ENCODE data around the gene MAP2.
"Not testable (repeated sequence)": the region's sequence is repeated elsewhere in the genome, so short reads cannot be mapped to it uniquely, and the experiment has no call there.

MAP2 gene

GRCh38 chr2:209596262-209596661 lies 172.4 kb downstream of the MAP2 start:
- Histone ChIP-seq H3K14ac (ENCODE audit: low read length in 2 of 2) (no peak overlapping the region), H4K8ac (ENCODE audit: low read length) (no peak overlapping the region), H3K9ac (ENCODE audit: low read length) (no peak overlapping the region), H2BK5ac (ENCODE audit: low read depth, low read length, poor library complexity, severe bottlenecking) (no peak overlapping the region), H3K23ac (ENCODE audit: low read length in 2 of 2) (no peak overlapping the region), H3K4me3 (ENCODE audit: insufficient read depth in 1 of 2, low read depth in 1 of 2, low read length in 2 of 2) (no peak overlapping the region), H2AK5ac (ENCODE audit: low read length, severe bottlenecking) (no peak overlapping the region), H4K91ac (ENCODE audit: low read length) (no peak overlapping the region), H3K9me3 (ENCODE audit: control insufficient read depth, low read length) (no peaks in the 10 kb centered on the region), H3K4me1 (ENCODE audit: control insufficient read depth, insufficient read depth, low read depth, low read length) (no peaks in the 10 kb centered on the region), H3K4me2 (ENCODE audit: low read length, poor library complexity, severe bottlenecking) (no peak overlapping the region), H3K18ac (ENCODE audit: low read depth in 1 of 2, low read length in 2 of 2) (no peak overlapping the region), H2BK120ac (ENCODE audit: low read depth, low read length) (no peak overlapping the region), H3K4ac (ENCODE audit: low read depth in 1 of 2, low read length in 2 of 2) (no peak overlapping the region), H3K36me3 (ENCODE audit: control insufficient read depth in 1 of 2, insufficient read depth in 2 of 2, low read depth in 1 of 2, low read length in 2 of 2) (no peaks in the 10 kb centered on the region), H2BK15ac (ENCODE audit: low read depth, poor library complexity, severe bottlenecking) (no peak overlapping the region), H3K79me1 (replicated peaks; ENCODE audit: low read length, poor library complexity, severe bottlenecking) (no peaks in the 10 kb centered on the region), H2BK12ac (ENCODE audit: low read length in 2 of 2) (no peak overlapping the region), H2AFZ (ENCODE audit: low read depth, low read length) (no peak overlapping the region), H3K27ac (ENCODE audit: low read length, poor library complexity, severe bottlenecking) (no peak overlapping the region), H3K27me3 (ENCODE audit: control insufficient read depth in 1 of 2, insufficient read depth in 1 of 2, low read length in 2 of 2) (no peaks in the 10 kb centered on the region)
- DNase-seq = no peak
- 87% methylated on average over 3 of the region's 4 CpGs for WGBS

- H3K27me3 ChIP-seq (ENCODE audit: control insufficient read depth in 1 of 2, insufficient read depth in 1 of 2, low read length in 2 of 2); H3K4me2 ChIP-seq (ENCODE audit: low read length, poor library complexity, severe bottlenecking); H2BK120ac ChIP-seq (ENCODE audit: low read depth, low read length); H3K27ac ChIP-seq (ENCODE audit: low read length, poor library complexity, severe bottlenecking); H3K36me3 ChIP-seq (ENCODE audit: control insufficient read depth in 1 of 2, insufficient read depth in 2 of 2, low read depth in 1 of 2, low read length in 2 of 2); H4K8ac ChIP-seq (ENCODE audit: low read length); H3K23ac ChIP-seq (ENCODE audit: low read length in 2 of 2); DNase-seq; H2BK5ac ChIP-seq (ENCODE audit: low read depth, low read length, poor library complexity, severe bottlenecking); H3K4me3 ChIP-seq (ENCODE audit: insufficient read depth in 1 of 2, low read depth in 1 of 2, low read length in 2 of 2); H4K91ac ChIP-seq (ENCODE audit: low read length); H3K14ac ChIP-seq (ENCODE audit: low read length in 2 of 2); H3K79me1 ChIP-seq (replicated peaks; ENCODE audit: low read length, poor library complexity, severe bottlenecking); H2AFZ ChIP-seq (ENCODE audit: low read depth, low read length); H3K9me3 ChIP-seq (ENCODE audit: control insufficient read depth, low read length); H3K18ac ChIP-seq (ENCODE audit: low read depth in 1 of 2, low read length in 2 of 2); H3K4ac ChIP-seq (ENCODE audit: low read depth in 1 of 2, low read length in 2 of 2); H2BK15ac ChIP-seq (ENCODE audit: low read depth, poor library complexity, severe bottlenecking); H3K4me1 ChIP-seq (ENCODE audit: control insufficient read depth, insufficient read depth, low read depth, low read length); H3K9ac ChIP-seq (ENCODE audit: low read length); H2AK5ac ChIP-seq (ENCODE audit: low read length, severe bottlenecking); H2BK12ac ChIP-seq (ENCODE audit: low read length in 2 of 2): not testable (repeated sequence)
- WGBS = 94% methylated on average over 2 of the region's 6 CpGs
Observed at GRCh38 chr2:209598227-209598626, 174.4 kb downstream of the MAP2 start.

GRCh38 chr2:209600341-209601171 lies 176.7 kb downstream of the MAP2 start:
- Histone ChIP-seq H3K36me3 (ENCODE audit: control insufficient read depth in 1 of 2, insufficient read depth in 2 of 2, low read depth in 1 of 2, low read length in 2 of 2) (no peaks in the 10 kb centered on the region), H3K27me3 (ENCODE audit: control insufficient read depth in 1 of 2, insufficient read depth in 1 of 2, low read length in 2 of 2) (no peaks in the 10 kb centered on the region), H3K18ac (ENCODE audit: low read depth in 1 of 2, low read length in 2 of 2) (no peak overlapping the region), H3K4ac (ENCODE audit: low read depth in 1 of 2, low read length in 2 of 2) (no peak overlapping the region), H3K9me3 (ENCODE audit: control insufficient read depth, low read length) (no peaks in the 10 kb centered on the region), H3K9ac (ENCODE audit: low read length) (no peak overlapping the region), H2AFZ (ENCODE audit: low read depth, low read length) (no peak overlapping the region), H3K14ac (ENCODE audit: low read length in 2 of 2) (no peak overlapping the region), H2BK120ac (ENCODE audit: low read depth, low read length) (no peak overlapping the region), H4K91ac (ENCODE audit: low read length) (no peak overlapping the region), H3K79me1 (replicated peaks; ENCODE audit: low read length, poor library complexity, severe bottlenecking) (no peaks in the 10 kb centered on the region), H4K8ac (ENCODE audit: low read length) (no peak overlapping the region), H3K27ac (ENCODE audit: low read length, poor library complexity, severe bottlenecking) (no peak overlapping the region), H3K4me1 (ENCODE audit: control insufficient read depth, insufficient read depth, low read depth, low read length) (no peaks in the 10 kb centered on the region), H3K4me3 (ENCODE audit: insufficient read depth in 1 of 2, low read depth in 1 of 2, low read length in 2 of 2) (no peak overlapping the region), H3K4me2 (ENCODE audit: low read length, poor library complexity, severe bottlenecking) (no peak overlapping the region), H3K23ac (ENCODE audit: low read length in 2 of 2) (no peak overlapping the region), H2AK5ac (ENCODE audit: low read length, severe bottlenecking) (no peak overlapping the region), H2BK15ac (ENCODE audit: low read depth, poor library complexity, severe bottlenecking) (no peak overlapping the region), H2BK5ac (ENCODE audit: low read depth, low read length, poor library complexity, severe bottlenecking) (no peak overlapping the region), H2BK12ac (ENCODE audit: low read length in 2 of 2) (no peak overlapping the region)
- 67% methylated on average over 4 of the region's 5 CpGs for WGBS
- DNase-seq = no peak

- H2AFZ ChIP-seq (ENCODE audit: low read depth, low read length) = no peak overlapping the region
- no peak overlapping the region for H3K27ac ChIP-seq (ENCODE audit: low read length, poor library complexity, severe bottlenecking)
- H2BK12ac ChIP-seq (ENCODE audit: low read length in 2 of 2) = no peak overlapping the region
- H3K4me2 ChIP-seq (ENCODE audit: low read length, poor library complexity, severe bottlenecking) = no peak overlapping the region
- H2BK120ac ChIP-seq (ENCODE audit: low read depth, low read length) = no peak overlapping the region
- H3K36me3 ChIP-seq (ENCODE audit: control insufficient read depth in 1 of 2, insufficient read depth in 2 of 2, low read depth in 1 of 2, low read length in 2 of 2) = no peaks in the 10 kb centered on the region
- no peaks in the 10 kb centered on the region for H3K79me1 ChIP-seq (replicated peaks; ENCODE audit: low read length, poor library complexity, severe bottlenecking)
- H4K8ac ChIP-seq (ENCODE audit: low read length) = no peak overlapping the region
- H3K9me3 ChIP-seq (ENCODE audit: control insufficient read depth, low read length) = no peaks in the 10 kb centered on the region
- no peak overlapping the region for H3K4me3 ChIP-seq (ENCODE audit: insufficient read depth in 1 of 2, low read depth in 1 of 2, low read length in 2 of 2)
- no peak overlapping the region for H2AK5ac ChIP-seq (ENCODE audit: low read length, severe bottlenecking)
- no peak overlapping the region for H4K91ac ChIP-seq (ENCODE audit: low read length)
- no peak for DNase-seq
- no peak overlapping the region for H2BK5ac ChIP-seq (ENCODE audit: low read depth, low read length, poor library complexity, severe bottlenecking)
- WGBS = no CpG with 5 or more reads among the region's 1 CpG
- no peak overlapping the region for H3K18ac ChIP-seq (ENCODE audit: low read depth in 1 of 2, low read length in 2 of 2)
- H2BK15ac ChIP-seq (ENCODE audit: low read depth, poor library complexity, severe bottlenecking) = no peak overlapping the region
- H3K23ac ChIP-seq (ENCODE audit: low read length in 2 of 2) = no peak overlapping the region
- no peak overlapping the region for H3K9ac ChIP-seq (ENCODE audit: low read length)
- no peaks in the 10 kb centered on the region for H3K4me1 ChIP-seq (ENCODE audit: control insufficient read depth, insufficient read depth, low read depth, low read length)
- no peaks in the 10 kb centered on the region for H3K27me3 ChIP-seq (ENCODE audit: control insufficient read depth in 1 of 2, insufficient read depth in 1 of 2, low read length in 2 of 2)
- H3K14ac ChIP-seq (ENCODE audit: low read length in 2 of 2) = no peak overlapping the region
- H3K4ac ChIP-seq (ENCODE audit: low read depth in 1 of 2, low read length in 2 of 2) = no peak overlapping the region
Observed at GRCh38 chr2:209601497-209601896, 177.7 kb downstream of the MAP2 start.
